ENCODE results near the gene NSFL1C. TPM values are rescaled to one million over a fixed set of nuclear protein-coding genes. Genes with fewer than 3 reads are reported as not detected.

Gene NSFL1C
- polyA plus RNA-seq, 2 of the 4 experiments (the other 2 are of a cell fraction), result 56.6 to 136 TPM

- Histone ChIP-seq H3K27ac (no peak overlapping the region), H3K4me1 (no peaks in the 10 kb centered on the region), H3K4me3 (no peak overlapping the region), H3K9me3 (peaks cover under 1% of the 10 kb centered on the region; the same call in 2 of the 3 replicates), H3K4me2 (no peak overlapping the region)
- ATAC-seq (no peak), DNase-seq (ENCODE audit: low read depth in 1 of 2, low spot score in 1 of 2) (no peak), FAIRE-seq (no peak)
- 52% methylated on average over 4 of the region's 4 CpGs for WGBS (ENCODE audit: missing lambda C conversion rate)
- no peak for TF ChIP-seq TP53 (CRISPR knock-in tag; IDR thresholded peaks at IDR 0.05)
- no peak for TF ChIP-seq E2F6 (IDR thresholded peaks at IDR 0.05; ENCODE audit: borderline replicate concordance, low read depth)
- TF ChIP-seq JUNB (IDR thresholded peaks at IDR 0.05), result no peak
- TF ChIP-seq, protein P1, sequence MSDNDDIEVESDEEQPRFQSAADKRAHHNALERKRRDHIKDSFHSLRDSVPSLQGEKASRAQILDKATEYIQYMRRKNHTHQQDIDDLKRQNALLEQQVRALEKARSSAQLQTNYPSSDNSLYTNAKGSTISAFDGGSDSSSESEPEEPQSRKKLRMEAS (IDR thresholded peaks at IDR 0.05), result no peak
- no peak for TF ChIP-seq HOXA7 (CRISPR knock-in tag; IDR thresholded peaks at IDR 0.05)
- TF ChIP-seq PHF8 (IDR thresholded peaks at IDR 0.05; ENCODE audit: borderline replicate concordance, low read depth), result no peak
- no peak for TF ChIP-seq ZSCAN20 (CRISPR knock-in tag; IDR thresholded peaks at IDR 0.05)
- TF ChIP-seq EP300 (IDR thresholded peaks at IDR 0.05), result no peak
- no peak for TF ChIP-seq RAD21 (conservative IDR thresholded peaks at IDR 0.05 in 1 of 2, IDR thresholded peaks at IDR 0.05 in 1 of 2)
- no peak for TF ChIP-seq CTCF (IDR thresholded peaks at IDR 0.05)
- no peak for TF ChIP-seq RNF2 (IDR thresholded peaks at IDR 0.05; ENCODE audit: borderline replicate concordance, low read depth)
- no peak for TF ChIP-seq RFX5 (IDR thresholded peaks at IDR 0.05)
- TF ChIP-seq POLR2A (IDR thresholded peaks at IDR 0.05; ENCODE audit: low read length), result no peak
- TF ChIP-seq NFE2L2 (conservative IDR thresholded peaks at IDR 0.05; ENCODE audit: low read length), result no peak
- TF ChIP-seq EHF (CRISPR knock-in tag; IDR thresholded peaks at IDR 0.05), result no peak
- ChIA-PET CTCF (interaction anchor here (0.7 to 9.9 kb wide), 9 partner anchors 11 to 923 kb away, joined by 3 to 72 read pairs (median 4); no protein-coding TSS in a partner anchor), POLR2A (no interaction called here)
Observed at GRCh38 chr20:1426231-1426849, 40.3 kb downstream of the NSFL1C start.

- ChIA-PET POLR2A (no interaction called here), CTCF (interaction anchor here (1.3 to 9.9 kb wide), 4 partner anchors 13 to 112 kb away, joined by 5 to 72 read pairs (median 8); no protein-coding TSS in a partner anchor)
- TF ChIP-seq MAZ (IDR thresholded peaks at IDR 0.05; ENCODE audit: borderline replicate concordance, low read depth, low read length), result no peak
- no peak for TF ChIP-seq HOXA7 (CRISPR knock-in tag; IDR thresholded peaks at IDR 0.05)
- WGBS (ENCODE audit: missing lambda C conversion rate), result 26% methylated on average over 1 of the region's 1 CpG
- FAIRE-seq (no peak), ATAC-seq (no peak), DNase-seq (ENCODE audit: low read depth in 1 of 2, low spot score in 1 of 2) (no peak)
- Histone ChIP-seq H3K27ac (no peak overlapping the region), H3K4me1 (no peaks in the 10 kb centered on the region), H3K9me3 (peaks cover 17% of the 10 kb centered on the region), H3K4me2 (no peak overlapping the region), H3K4me3 (no peak overlapping the region)
Observed at GRCh38 chr20:1424336-1424735, 42.3 kb downstream of the NSFL1C start.

- ATAC-seq (peak in 1 of 2 experiments; percentile 78; a peak in 3 of 6 replicates), FAIRE-seq (no peak), DNase-seq (ENCODE audit: low read depth in 1 of 2, low spot score in 1 of 2) (peak in 1 of 2 experiments; percentile 78)
- Histone ChIP-seq H3K4me3 (no peak overlapping the region), H3K9me3 (peaks cover 21% of the 10 kb centered on the region), H3K4me1 (no peaks in the 10 kb centered on the region), H3K27ac (no peak overlapping the region), H3K4me2 (no peak overlapping the region)
- POLR2A ChIA-PET, result no interaction called here
- TF ChIP-seq CHD2 (IDR thresholded peaks at IDR 0.05; ENCODE audit: low read length, partially characterized antibody) (no peak), NR3C1 (IDR thresholded peaks at IDR 0.05) (no peak), CTCF (IDR thresholded peaks at IDR 0.05) (0 out of 3 replicates have a peak, but pooled peaks have one; percentile 11), BHLHE40 (IDR thresholded peaks at IDR 0.05; ENCODE audit: low read depth, low read length) (no peak)
- WGBS (ENCODE audit: missing lambda C conversion rate), result 54% methylated on average over 7 of the region's 7 CpGs
- CTCF ChIA-PET, result interaction anchor here (0.6 to 9.9 kb wide), 7 partner anchors 13 to 111 kb away, joined by 3 to 72 read pairs (median 5); no protein-coding TSS in a partner anchor
Observed at GRCh38 chr20:1423625-1424106, 43.0 kb downstream of the NSFL1C start.

Measured in A549 (cell line).